CD4-positive, CD25-positive, alpha-beta regulatory T cell (primary cell): Measurements from ENCODE around the gene ELOF1. TPM values are rescaled to one million over a fixed set of nuclear protein-coding genes. Genes with fewer than 3 reads are reported as not detected.

Experiments used
- ATAC-seq, 2 donors: fragments of 150-1000 bp; cut with Tn5 transposase; one replicate each; pipeline ENCODE4 v1.10.0; 2021; ENCODE audit warnings: low read depth in 2 of 2, moderate number of reproducible peaks in 2 of 2, moderate library complexity in 1 of 2
- DNase-seq, 3 donors: peaks; one replicate each; pipeline versions ENCODE4 v3.0.0 to v3.0.0-alpha.2; 2012 to 2022; ENCODE audit warnings: mixed read lengths in 1 of 3
- H3K27ac ChIP-seq: one replicate; pipeline ENCODE4 v1.7.0; 2013; ENCODE audit warnings: mild to moderate bottlenecking, low read length; ENCODE audit not compliant: insufficient read depth, poor library complexity, severe bottlenecking
- H3K27me3 ChIP-seq: one replicate; pipeline ENCODE4 v1.7.0; 2013; ENCODE audit warnings: low read length; ENCODE audit not compliant: control insufficient read depth, insufficient read depth
- H3K36me3 ChIP-seq: one replicate; pipeline ENCODE4 v1.7.0; 2013; ENCODE audit warnings: mild to moderate bottlenecking, low read length, moderate library complexity; ENCODE audit not compliant: control insufficient read depth, insufficient read depth
- H3K4me1 ChIP-seq: 2 replicates; pipeline ENCODE4 v1.7.0; 2013; ENCODE audit warnings: mild to moderate bottlenecking, low read length; ENCODE audit not compliant: insufficient read depth, control insufficient read depth, poor library complexity, severe bottlenecking
- H3K4me3 ChIP-seq: one replicate; pipeline ENCODE4 v1.7.0; 2013; ENCODE audit warnings: low read depth, mild to moderate bottlenecking, low read length, moderate library complexity
- H3K9me3 ChIP-seq, 2 experiments: 1 replicate in 1 of 2; 2 replicates in 1 of 2; pipeline ENCODE4 v1.7.0; 2013; ENCODE audit warnings: low read length in 2 of 2, mild to moderate bottlenecking in 1 of 2, moderate library complexity in 1 of 2; ENCODE audit not compliant: control insufficient read depth in 2 of 2
- H3K27ac Mint-ChIP-seq, 3 donors: one replicate each; pipeline ENCODE4 v1.8.0; 2020 to 2022; ENCODE audit warnings: mild to moderate bottlenecking in 3 of 3, mixed read lengths in 3 of 3, moderate library complexity in 2 of 3
- H3K27me3 Mint-ChIP-seq: one replicate; pipeline ENCODE4 v1.8.0; 2022; ENCODE audit warnings: mild to moderate bottlenecking, mixed read lengths
- H3K36me3 Mint-ChIP-seq: one replicate; pipeline ENCODE4 v1.8.0; 2020; ENCODE audit warnings: mixed read lengths
- H3K4me1 Mint-ChIP-seq, 4 donors: one replicate each; pipeline ENCODE4 v1.8.0; 2020 to 2022; ENCODE audit warnings: mixed read lengths in 4 of 4, mild to moderate bottlenecking in 1 of 4
- H3K4me3 Mint-ChIP-seq, 4 donors: one replicate each; pipeline ENCODE4 v1.8.0; 2020 to 2022; ENCODE audit warnings: mild to moderate bottlenecking in 4 of 4, mixed read lengths in 4 of 4, moderate library complexity in 3 of 4
- H3K9me3 Mint-ChIP-seq, 7 donors: one replicate each; pipeline ENCODE4 v1.8.0; 2020 to 2022; ENCODE audit warnings: mixed read lengths in 7 of 7, mild to moderate bottlenecking in 3 of 7, moderate library complexity in 2 of 7
- polyA plus RNA-seq, 4 donors: library from polyadenylated mRNA; unstranded; fragments of 300-500 nt; fragmentation: Illumina TruSeq; gene quantifications; one replicate each; pipeline ENCODE4 v1.2.3, GENCODE V29; 2021
- total RNA-seq: library from RNA; stranded (reverse); gene quantifications from one replicate; pipeline ENCODE4 v1.2.3, GENCODE V29; 2022

The ELOF1 gene
- total and polyA plus RNA-seq, 5 donors from 2014 or later: 48.9 to 113 (median 106) TPM

DNA sequence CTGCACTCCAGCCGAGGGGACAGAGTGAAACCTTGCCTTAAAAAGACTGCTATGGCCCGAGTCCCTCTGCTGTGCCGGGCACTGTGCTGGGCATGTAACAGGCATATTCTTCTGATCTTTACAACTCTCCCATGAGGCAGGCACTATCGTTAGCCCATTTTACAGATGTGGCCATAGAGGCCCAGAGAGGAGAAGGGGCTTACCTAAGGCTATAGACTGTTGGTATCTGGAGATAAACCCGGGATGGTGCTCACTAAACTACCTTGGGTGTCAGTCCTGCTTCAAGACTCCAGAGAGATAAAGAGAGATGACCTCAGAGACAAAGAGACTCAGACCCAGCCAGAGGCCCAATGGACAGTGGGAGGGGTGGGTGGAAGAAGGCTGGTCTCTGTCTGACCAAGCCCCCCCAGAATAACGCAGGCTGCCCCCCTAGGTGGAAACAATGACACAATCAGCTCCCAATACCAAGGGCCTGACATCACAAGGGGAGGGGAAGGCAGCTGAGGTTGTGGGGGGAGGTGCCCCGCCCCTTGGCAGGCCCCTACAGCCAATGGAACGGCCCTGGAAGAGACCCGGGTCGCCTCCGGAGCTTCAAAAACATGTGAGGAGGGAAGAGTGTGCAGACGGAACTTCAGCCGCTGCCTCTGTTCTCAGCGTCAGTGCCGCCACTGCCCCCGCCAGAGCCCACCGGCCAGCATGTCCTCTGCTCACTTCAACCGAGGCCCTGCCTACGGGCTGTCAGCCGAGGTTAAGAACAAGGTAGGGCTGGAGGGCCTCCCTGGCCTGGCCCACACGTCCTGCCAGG, 20.6 kb downstream of the ELOF1 start, which contains the start of gene CNN1:
Gene CNN1, plus strand, starts transcription at position 620 of the 805 bp plus-strand sequence. Its CDS starts 77 bp downstream, at position 697.
- Mint-ChIP-seq H3K4me3 (peak within 1 kb of the TSS in 1 of 4 donors; percentile 78), H3K27me3 (peaks cover 41% of the 10 kb centered on the region), H3K27ac (peak within 1 kb of the TSS in 1 of 3 donors; percentile 46), H3K4me1 (peaks cover 0 to 22% (median 12%) of the 10 kb centered on the region in 4 donors), H3K9me3 (peaks cover 0 to 2% (median 0%) of the 10 kb centered on the region in 7 donors), H3K36me3 (no peaks in the 10 kb centered on the region)
- Histone ChIP-seq H3K4me1 (peaks cover 5% of the 10 kb centered on the region), H3K4me3 (no peak within 1 kb of the TSS), H3K27me3 (no peaks in the 10 kb centered on the region), H3K27ac (no peak within 1 kb of the TSS), H3K9me3 (no peaks in the 10 kb centered on the region), H3K36me3 (no peaks in the 10 kb centered on the region)
- DNase-seq (no peak), ATAC-seq (no peak)

- H3K4me1 Mint-ChIP-seq: peaks cover 0 to 22% (median 12%) of the 10 kb centered on the region in 4 donors
- H3K36me3 ChIP-seq: no peaks in the 10 kb centered on the region
- H3K9me3 Mint-ChIP-seq: peaks cover 0 to 2% (median 0%) of the 10 kb centered on the region in 7 donors
- H3K4me3 Mint-ChIP-seq: peak overlapping the region in 2 of 4 donors; percentile 77 to 86
- no peaks in the 10 kb centered on the region for H3K27me3 ChIP-seq
- no peaks in the 10 kb centered on the region for H3K36me3 Mint-ChIP-seq
- H3K27ac ChIP-seq: peak overlapping the region; percentile 28
- peak overlapping the region in 2 of 3 donors; percentile 81 to 86 for H3K27ac Mint-ChIP-seq
- H3K4me1 ChIP-seq: peaks cover 5% of the 10 kb centered on the region
- peak overlapping the region; percentile 62 for H3K4me3 ChIP-seq
- H3K9me3 ChIP-seq: no peaks in the 10 kb centered on the region
- H3K27me3 Mint-ChIP-seq: peaks cover 31% of the 10 kb centered on the region
- ATAC-seq (peak; percentile 76 to 77), DNase-seq (peak; percentile 72 to 84 (median 75))
These were observed 23.0 kb downstream of the ELOF1 start for GRCh38 chr19:11535792-11536595.

- Mint-ChIP-seq H3K27ac (no peak overlapping the region), H3K9me3 (peaks cover 0 to 2% (median 0%) of the 10 kb centered on the region in 7 donors)
- ATAC-seq: no peak
These were observed 24.1 kb downstream of the ELOF1 start for GRCh38 chr19:11534948-11535347.

DNA sequence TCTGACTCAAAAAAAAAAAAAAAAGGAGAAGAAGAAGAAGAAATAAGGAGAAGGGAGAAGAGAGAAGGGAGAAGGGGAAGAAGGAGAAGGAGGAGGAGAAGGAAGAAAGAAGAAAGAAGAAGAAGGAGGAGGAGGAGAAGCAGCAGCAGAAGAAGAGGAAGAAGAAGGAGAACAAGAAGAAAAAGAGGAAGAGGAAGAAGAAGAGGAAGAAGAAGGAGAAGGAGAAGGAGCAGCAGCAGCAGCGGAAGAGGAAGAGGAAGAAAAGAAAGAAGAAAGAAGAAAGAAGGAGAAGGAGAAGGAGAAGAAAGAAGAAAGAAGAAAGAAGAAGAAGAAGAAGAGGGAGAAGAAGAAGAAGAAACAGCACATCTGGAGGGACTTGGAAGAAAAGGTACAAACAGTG, 24.5 kb downstream of the ELOF1 start:
- Mint-ChIP-seq H3K27ac (peak overlapping the region in 1 of 3 donors; percentile 71), H3K9me3 (peaks cover 0 to 2% (median 0%) of the 10 kb centered on the region in 7 donors), H3K4me3 (no peak overlapping the region), H3K27me3 (peaks cover 24% of the 10 kb centered on the region), H3K36me3 (no peaks in the 10 kb centered on the region), H3K4me1 (peaks cover 0 to 22% (median 12%) of the 10 kb centered on the region in 4 donors)
- Histone ChIP-seq H3K27me3 (no peaks in the 10 kb centered on the region), H3K4me3 (no peak overlapping the region), H3K36me3 (no peaks in the 10 kb centered on the region), H3K27ac (no peak overlapping the region), H3K9me3 (no peaks in the 10 kb centered on the region), H3K4me1 (peaks cover 5% of the 10 kb centered on the region)
- DNase-seq (no peak), ATAC-seq (no peak)

More at GRCh38 chr19:11534948-11535347, 24.1 kb downstream of the ELOF1 start:
- no peak for DNase-seq
- H3K4me1 Mint-ChIP-seq: peaks cover 0 to 22% (median 12%) of the 10 kb centered on the region in 4 donors
- peaks cover 25% of the 10 kb centered on the region for H3K27me3 Mint-ChIP-seq
- H3K9me3 ChIP-seq: no peaks in the 10 kb centered on the region
- peaks cover 5% of the 10 kb centered on the region for H3K4me1 ChIP-seq
- H3K4me3 Mint-ChIP-seq: no peak overlapping the region
- no peaks in the 10 kb centered on the region for H3K36me3 ChIP-seq
- H3K4me3 ChIP-seq: no peak overlapping the region
- H3K36me3 Mint-ChIP-seq: no peaks in the 10 kb centered on the region
- no peaks in the 10 kb centered on the region for H3K27me3 ChIP-seq
- H3K27ac ChIP-seq: no peak overlapping the region

DNA sequence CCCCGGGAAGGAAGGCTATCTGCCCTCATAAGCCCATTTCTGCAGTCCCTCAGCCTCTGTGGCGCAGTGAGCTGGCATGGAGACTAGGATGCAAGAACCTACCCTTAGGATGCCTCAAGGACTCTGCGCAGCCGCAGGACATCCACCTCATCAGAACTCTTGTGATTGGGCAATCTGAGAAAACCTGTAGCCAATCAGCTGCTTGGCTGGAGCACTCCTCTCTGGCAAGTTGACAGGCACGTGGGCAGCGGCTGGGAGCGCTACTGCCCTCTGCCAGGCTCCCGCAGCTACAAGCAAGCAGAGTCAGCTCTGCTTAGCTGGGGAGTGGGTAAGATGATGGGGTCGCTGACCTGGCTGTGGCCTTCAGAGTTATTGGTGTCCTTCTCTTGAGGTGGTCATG, 28.6 kb downstream of the ELOF1 start:
- Mint-ChIP-seq H3K4me1 (peaks cover 4 to 35% (median 18%) of the 10 kb centered on the region in 4 donors), H3K27ac (no peak overlapping the region), H3K9me3 (peaks cover 0 to 2% (median 0%) of the 10 kb centered on the region in 7 donors), H3K4me3 (peak overlapping the region in 2 of 4 donors; percentile 37 to 64), H3K36me3 (peaks cover 4% of the 10 kb centered on the region), H3K27me3 (peaks cover 14% of the 10 kb centered on the region)
- peaks cover 10% of the 10 kb centered on the region for H3K4me1 ChIP-seq
- H3K4me3 ChIP-seq: no peak overlapping the region
- H3K27ac ChIP-seq: no peak overlapping the region
- peaks cover 3% of the 10 kb centered on the region for H3K36me3 ChIP-seq
- DNase-seq (peak in 1 of 3 donors; percentile 66), ATAC-seq (no peak)
- no peaks in the 10 kb centered on the region for H3K9me3 ChIP-seq
- no peaks in the 10 kb centered on the region for H3K27me3 ChIP-seq

GRCh38 chr19:11528551-11529341, 30.3 kb downstream of the ELOF1 start, which contains the start of gene ECSIT:
TSS of gene ECSIT (minus strand) at chr19:11529134. CDS start at chr19:11519170, 9,964 bp downstream.
- H3K4me3 Mint-ChIP-seq: peak within 1 kb of the TSS; percentile 87 to 97 (median 95)
- DNase-seq: peak; percentile 85 to 96 (median 91)
- H3K9me3 Mint-ChIP-seq: no peaks in the 10 kb centered on the region
- Histone ChIP-seq H3K36me3 (peaks cover 8% of the 10 kb centered on the region), H3K4me3 (peak within 1 kb of the TSS; percentile 93), H3K27ac (peak within 1 kb of the TSS; percentile 85), H3K27me3 (no peaks in the 10 kb centered on the region), H3K4me1 (peaks cover 10% of the 10 kb centered on the region), H3K9me3 (no peaks in the 10 kb centered on the region)
- H3K36me3 Mint-ChIP-seq: peaks cover 4% of the 10 kb centered on the region
- H3K27me3 Mint-ChIP-seq: peaks cover 7% of the 10 kb centered on the region
- peaks cover 4 to 22% (median 14%) of the 10 kb centered on the region in 4 donors for H3K4me1 Mint-ChIP-seq
- peak within 1 kb of the TSS; percentile 95 to 96 (median 95) for H3K27ac Mint-ChIP-seq
- peak; percentile 99 to 100 for ATAC-seq

DNA sequence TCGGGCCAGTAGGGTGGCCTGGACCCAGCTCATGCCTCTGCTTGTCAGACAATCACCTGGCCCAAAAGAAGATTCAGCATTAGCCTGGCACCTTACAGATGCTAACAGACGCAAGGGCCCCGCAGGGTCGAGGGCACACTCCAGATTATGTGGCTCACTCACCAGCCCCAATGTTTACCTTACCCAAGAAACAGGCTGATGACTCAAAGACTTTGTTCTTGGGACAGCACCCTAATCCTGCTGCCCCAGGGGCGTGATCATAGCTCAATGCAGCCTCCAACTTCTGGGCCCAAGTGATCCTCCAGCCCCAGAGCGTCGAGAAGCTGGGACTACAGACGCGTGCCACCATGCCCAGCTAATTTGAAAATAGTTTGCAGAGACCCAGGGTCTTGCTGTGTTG, 39.9 kb downstream of the ELOF1 start:
- DNase-seq: no peak
- Mint-ChIP-seq H3K4me3 (no peak overlapping the region), H3K27me3 (no peaks in the 10 kb centered on the region), H3K36me3 (peaks cover 17% of the 10 kb centered on the region), H3K9me3 (no peaks in the 10 kb centered on the region), H3K4me1 (peaks cover 0 to 8% (median 7%) of the 10 kb centered on the region in 4 donors), H3K27ac (no peak overlapping the region)
- no peak for ATAC-seq
- H3K4me3 ChIP-seq: no peak overlapping the region
- H3K4me1 ChIP-seq: no peaks in the 10 kb centered on the region
- H3K27me3 ChIP-seq: no peaks in the 10 kb centered on the region
- H3K36me3 ChIP-seq: peaks cover 20% of the 10 kb centered on the region
- no peak overlapping the region for H3K27ac ChIP-seq
- no peaks in the 10 kb centered on the region for H3K9me3 ChIP-seq
